NAMALWA (cell line): ENCODE measurements around the gene SH3PXD2B.

Experiments
- DNase-seq: peaks from one replicate; pipeline ENCODE4 v3.0.0-alpha.2; 2015; ENCODE audit warnings: low spot score

SH3PXD2B gene

GRCh38 chr5:172453206-172453985, 929 bp downstream of the SH3PXD2B start:
- DNase-seq = no peak

GRCh38 chr5:172452398-172453205, 1.7 kb downstream of the SH3PXD2B start:
- DNase-seq = no peak

GRCh38 chr5:172451771-172452197, 2.5 kb downstream of the SH3PXD2B start:
- DNase-seq = no peak

GRCh38 chr5:172450861-172451695, 3.2 kb downstream of the SH3PXD2B start:
- DNase-seq = peak; percentile 60

- no peak for DNase-seq
Measured at GRCh38 chr5:172450453-172450852, 3.9 kb downstream of the SH3PXD2B start.

GRCh38 chr5:172448999-172449398, 5.3 kb downstream of the SH3PXD2B start:
- DNase-seq = no peak

GRCh38 chr5:172447646-172448365, 6.5 kb downstream of the SH3PXD2B start:
- peak; percentile 21 for DNase-seq

- DNase-seq = no peak
Measured at GRCh38 chr5:172446336-172447051, 7.8 kb downstream of the SH3PXD2B start.

GRCh38 chr5:172445866-172446265, 8.5 kb downstream of the SH3PXD2B start:
- no peak for DNase-seq

- DNase-seq = no peak
Measured at GRCh38 chr5:172444626-172445365, 9.5 kb downstream of the SH3PXD2B start.

GRCh38 chr5:172444110-172444510, 10.2 kb downstream of the SH3PXD2B start:
- no peak for DNase-seq

GRCh38 chr5:172443441-172444109, 10.8 kb downstream of the SH3PXD2B start:
- DNase-seq = no peak

GRCh38 chr5:172442592-172442991, 11.7 kb downstream of the SH3PXD2B start:
- DNase-seq = no peak

- no peak for DNase-seq
Measured at GRCh38 chr5:172441262-172441751, 13.0 kb downstream of the SH3PXD2B start.

- DNase-seq = no peak
Measured at GRCh38 chr5:172440486-172440885, 13.8 kb downstream of the SH3PXD2B start.

- DNase-seq = no peak
Measured at GRCh38 chr5:172439785-172440477, 14.4 kb downstream of the SH3PXD2B start.

- no peak for DNase-seq
Measured at GRCh38 chr5:172438319-172438668, 16.0 kb downstream of the SH3PXD2B start.

GRCh38 chr5:172437445-172438318, 16.6 kb downstream of the SH3PXD2B start:
- no peak for DNase-seq
